WTC11 (cell line): Measurements from ENCODE around the gene CLCN7. TPM values are rescaled to one million over a fixed set of nuclear protein-coding genes. Genes with fewer than 3 reads are reported as not detected.
"Not testable (repeated sequence)": the region's sequence is repeated elsewhere in the genome, so short reads cannot be mapped to it uniquely, and the experiment has no call there.

Experiments
- ATAC-seq: fragments of 200-7000 bp; cut with Tn5 transposase; 2 replicates; pipeline ENCODE4 v1.10.0; 2021; ENCODE audit warnings: mild to moderate bottlenecking, moderate library complexity
- CTCF ChIA-PET: fragments of 300-600 bp; sonication (Branson Sonifier 250); formaldehyde crosslinking; loops from one replicate; lab custom pipeline; 2021; ENCODE audit warnings: antibody characterized with exemption; lab: Charles Lee
- POLR2A ChIA-PET: fragments of 350-600 bp; sonication (Branson Sonifier 250); formaldehyde crosslinking; loops from one replicate; lab custom pipeline; 2021; ENCODE audit warnings: antibody characterized with exemption; lab: Charles Lee
- DNase-seq: peaks from one replicate; pipeline ENCODE4 v3.0.0; 2021; ENCODE audit warnings: low spot score
- H3K27ac Mint-ChIP-seq: 2 replicates; pipeline ENCODE4 v1.8.0; 2021; ENCODE audit warnings: mixed read lengths
- H3K27me3 Mint-ChIP-seq: 2 replicates; pipeline ENCODE4 v1.8.0; 2021; ENCODE audit warnings: low read depth, mild to moderate bottlenecking, moderate library complexity, mixed read lengths
- H3K36me3 Mint-ChIP-seq: 2 replicates; pipeline ENCODE4 v1.8.0; 2021; ENCODE audit warnings: mixed read lengths
- H3K4me1 Mint-ChIP-seq: 2 replicates; pipeline ENCODE4 v1.8.0; 2022; ENCODE audit warnings: mixed read lengths
- H3K4me3 Mint-ChIP-seq: 2 replicates; pipeline ENCODE4 v1.8.0; 2021; ENCODE audit warnings: mild to moderate bottlenecking, moderate library complexity, mixed read lengths
- H3K9me3 Mint-ChIP-seq: 2 replicates; pipeline ENCODE4 v1.8.0; 2021; ENCODE audit warnings: mixed read lengths
- ATF3 ChIP-seq: sonication (generic); formaldehyde crosslinking; conservative IDR thresholded peaks from 2 replicates; pipeline ENCODE4 v1.8.1; 2022; ENCODE audit warnings: mild to moderate bottlenecking, missing genetic modification reagents
- CTCF ChIP-seq: fragments of 200-600 bp; IDR thresholded peaks from 2 replicates; pipeline ENCODE4 v1.8.0; 2022; ENCODE audit warnings: antibody characterized with exemption
- FOXP4 ChIP-seq: sonication (generic); formaldehyde crosslinking; IDR thresholded peaks from 2 replicates; pipeline ENCODE4 v1.8.0; 2022; ENCODE audit warnings: mild to moderate bottlenecking, missing genetic modification reagents
- GRHL2 ChIP-seq: fragments of 250-450 bp; sonication (Bioruptor Pico); IDR thresholded peaks from 2 replicates; pipeline ENCODE4 v1.8.0; 2022; ENCODE audit warnings: mild to moderate bottlenecking, moderate library complexity; ENCODE audit not compliant: insufficient replicate concordance, severe bottlenecking
- GTF2I ChIP-seq: fragments of 250-450 bp; sonication (Bioruptor Pico); conservative IDR thresholded peaks from 2 replicates; pipeline ENCODE4 v1.4.0; 2021; ENCODE audit warnings: mild to moderate bottlenecking
- PRDM15 ChIP-seq: sonication (generic); formaldehyde crosslinking; IDR thresholded peaks from 2 replicates; pipeline ENCODE4 v1.8.0; 2022; ENCODE audit warnings: missing genetic modification reagents
- RELA ChIP-seq: sonication (generic); formaldehyde crosslinking; IDR thresholded peaks from 2 replicates; pipeline ENCODE4 v1.8.1; 2022; ENCODE audit warnings: missing genetic modification reagents, mild to moderate bottlenecking, borderline replicate concordance
- SMAD4 ChIP-seq: sonication (generic); formaldehyde crosslinking; IDR thresholded peaks from 2 replicates; pipeline ENCODE4 v1.8.0; 2022; ENCODE audit warnings: mild to moderate bottlenecking, missing genetic modification reagents
- TP53 ChIP-seq: sonication (generic); formaldehyde crosslinking; IDR thresholded peaks from 2 replicates; pipeline ENCODE4 v1.8.1; 2023; ENCODE audit warnings: mild to moderate bottlenecking, missing genetic modification reagents
- USF1 ChIP-seq: sonication (generic); formaldehyde crosslinking; IDR thresholded peaks from 2 replicates; pipeline ENCODE4 v1.8.0; 2022; ENCODE audit warnings: mild to moderate bottlenecking, missing genetic modification reagents
- ZNF219 ChIP-seq: sonication (generic); formaldehyde crosslinking; IDR thresholded peaks from 2 replicates; pipeline ENCODE4 v1.8.0; 2023; ENCODE audit warnings: missing genetic modification reagents, mild to moderate bottlenecking, borderline replicate concordance
- ZNF416 ChIP-seq: fragments of 250-450 bp; sonication (Bioruptor Pico); IDR thresholded peaks from 2 replicates; pipeline ENCODE4 v1.9.0; 2021; ENCODE audit warnings: mild to moderate bottlenecking, inconsistent platforms
- ZNF423 ChIP-seq: fragments of 250-450 bp; sonication (Bioruptor Pico); IDR thresholded peaks from 2 replicates; pipeline ENCODE4 v2.1.2; 2022; ENCODE audit warnings: mild to moderate bottlenecking, moderate library complexity
- ZNF532 ChIP-seq: fragments of 250-450 bp; sonication (Bioruptor Pico); IDR thresholded peaks from 2 replicates; pipeline ENCODE4 v1.9.0; 2021; ENCODE audit warnings: mild to moderate bottlenecking, borderline replicate concordance
- total RNA-seq: library from RNA; stranded (reverse); gene quantifications from 3 replicates; pipeline ENCODE4 v1.2.3, GENCODE V29; 2021

The CLCN7 gene
- total RNA-seq, 1 experiment from 2014 or later: 94.1 TPM

GRCh38 chr16:1481906-1482835 lies 7.3 kb upstream of the CLCN7 start (continued):
- no peak for TF ChIP-seq PRDM15 (CRISPR knock-in tag)

- H3K4me3 Mint-ChIP-seq, H3K36me3 Mint-ChIP-seq, CTCF ChIA-PET, DNase-seq, H3K27ac Mint-ChIP-seq, H3K4me1 Mint-ChIP-seq, POLR2A ChIA-PET, ATAC-seq: not testable (repeated sequence)
- Mint-ChIP-seq H3K27me3 (peaks cover 24% of the 10 kb centered on the region), H3K9me3 (peaks cover 14% of the 10 kb centered on the region)
Measured at GRCh38 chr16:1478937-1479336, 4.1 kb upstream of the CLCN7 start.

- no peaks in the 10 kb centered on the region for H3K36me3 Mint-ChIP-seq
- peaks cover 14% of the 10 kb centered on the region for H3K9me3 Mint-ChIP-seq
- no peak overlapping the region for H3K4me3 Mint-ChIP-seq
- no peak overlapping the region for H3K27ac Mint-ChIP-seq
- ChIA-PET POLR2A (no interaction called here), CTCF (interaction anchor here (0.6 kb wide), 1 partner anchor 150 kb away, joined by 3 read pairs; no protein-coding TSS in a partner anchor)
- DNase-seq (no peak), ATAC-seq (no peak)
- peaks cover 12% of the 10 kb centered on the region for H3K27me3 Mint-ChIP-seq
- H3K4me1 Mint-ChIP-seq: peaks cover 9% of the 10 kb centered on the region
- TF ChIP-seq SMAD4 (CRISPR knock-in tag): no peak
- no peak for TF ChIP-seq ZNF532 (CRISPR knock-in tag)
- TF ChIP-seq USF1 (CRISPR knock-in tag): no peak
- TF ChIP-seq TP53 (CRISPR knock-in tag): no peak
- TF ChIP-seq GRHL2 (CRISPR knock-in tag): no peak
Measured at GRCh38 chr16:1477033-1477432, 2.2 kb upstream of the CLCN7 start.

- no peaks in the 10 kb centered on the region for H3K36me3 Mint-ChIP-seq
- H3K27ac Mint-ChIP-seq: peak overlapping the region; percentile 36; the same call in 1 of the 2 replicates
- peaks cover 14% of the 10 kb centered on the region for H3K9me3 Mint-ChIP-seq
- H3K27me3 Mint-ChIP-seq: peaks cover 5% of the 10 kb centered on the region
- ChIA-PET POLR2A (no interaction called here), CTCF (no interaction called here)
- peak overlapping the region; percentile 72 for H3K4me3 Mint-ChIP-seq
- peak; percentile 54 for ATAC-seq
- no peak for DNase-seq
- peaks cover 9% of the 10 kb centered on the region for H3K4me1 Mint-ChIP-seq
- TF ChIP-seq ATF3 (CRISPR knock-in tag) (no peak), ZNF416 (CRISPR knock-in tag) (no peak), FOXP4 (no peak), ZNF423 (CRISPR knock-in tag) (no peak), GTF2I (CRISPR knock-in tag) (no peak), CTCF (no peak), RELA (no peak), ZNF219 (CRISPR knock-in tag) (no peak)
Measured at GRCh38 chr16:1475552-1476114, 805 bp upstream of the CLCN7 start.
